HG02610 (cell line): ENCODE measurements around the gene STAG3.
"Not testable (repeated sequence)": the region's sequence is repeated elsewhere in the genome, so short reads cannot be mapped to it uniquely, and the experiment has no call there.

ENCODE experiments used
- ATAC-seq: cut with Tn5 transposase; IDR thresholded peaks from one replicate; pipeline ENCODE4 v1.9.1; 2021; ENCODE audit warnings: mild to moderate bottlenecking, moderate library complexity; ENCODE audit not compliant: unreplicated experiment

Gene STAG3

GRCh38 chr7:100246121-100246864 is 68.6 kb downstream of the STAG3 start:
- not testable (repeated sequence) for ATAC-seq

- ATAC-seq: not testable (repeated sequence)
Measured at GRCh38 chr7:100246865-100247137, 69.1 kb downstream of the STAG3 start.

- no peak for ATAC-seq
Measured at GRCh38 chr7:100247152-100247757, 69.5 kb downstream of the STAG3 start.

- ATAC-seq: no peak
Measured at GRCh38 chr7:100248483-100248882, 70.8 kb downstream of the STAG3 start.

- no peak for ATAC-seq
Measured at GRCh38 chr7:100257017-100257416, 79.3 kb downstream of the STAG3 start.

GRCh38 chr7:100259984-100260383 is 82.3 kb downstream of the STAG3 start:
- ATAC-seq: not testable (repeated sequence)

GRCh38 chr7:100262896-100263295 is 85.2 kb downstream of the STAG3 start:
- ATAC-seq: not testable (repeated sequence)
